GM21381 (cell line): ENCODE results near the gene PXDN.

ENCODE experiments used
- ATAC-seq: cut with Tn5 transposase; IDR thresholded peaks from one replicate; pipeline ENCODE4 v1.9.1; 2021; ENCODE audit warnings: mild to moderate bottlenecking, moderate library complexity; ENCODE audit not compliant: unreplicated experiment

PXDN gene

DNA sequence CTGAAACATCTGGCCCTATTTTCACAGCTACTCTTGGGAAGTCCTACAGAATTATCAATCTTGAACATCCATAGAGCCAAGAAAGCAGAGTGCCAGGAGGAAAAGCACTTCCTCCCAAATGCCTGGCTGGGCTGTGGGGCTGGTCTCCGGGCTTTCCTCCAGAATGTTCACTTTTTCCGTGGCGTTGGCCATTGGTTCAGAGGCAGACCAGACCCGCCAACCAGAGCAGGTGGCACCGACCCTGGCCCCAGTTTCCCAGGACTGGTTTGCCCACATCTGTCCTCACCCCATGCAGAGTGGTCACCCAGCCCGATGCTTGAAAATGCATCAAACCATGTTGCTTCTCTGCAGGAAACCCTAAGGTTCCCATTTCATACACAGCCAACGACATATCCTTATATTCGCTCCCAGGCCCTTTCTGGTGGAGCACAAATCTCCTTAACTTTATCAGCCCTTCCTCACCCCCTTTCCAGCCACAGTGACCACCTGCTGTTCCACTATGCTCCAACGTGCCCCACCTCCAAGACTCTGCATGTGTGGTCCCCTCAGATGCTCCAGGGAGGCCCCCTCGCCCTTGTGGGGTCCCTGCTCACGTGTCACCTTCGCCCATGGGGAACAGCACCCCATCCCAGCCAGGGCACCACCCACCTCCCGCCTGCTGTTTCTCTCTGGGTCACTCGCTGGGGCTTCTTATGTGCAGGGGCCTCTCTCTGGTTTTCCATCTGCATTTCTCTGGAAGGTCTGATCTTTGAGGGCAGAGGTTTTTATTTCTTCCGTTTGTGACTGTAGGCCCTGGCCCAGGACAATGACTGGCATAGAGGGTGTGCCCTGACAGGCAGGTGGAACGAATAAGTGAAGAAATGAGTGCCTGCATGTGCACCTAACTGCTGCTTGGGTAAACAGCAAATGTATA, 92.9 kb downstream of the PXDN start:
- no peak for ATAC-seq

- ATAC-seq: no peak
Observed at GRCh38 chr2:1650085-1650872, 94.0 kb downstream of the PXDN start.

DNA sequence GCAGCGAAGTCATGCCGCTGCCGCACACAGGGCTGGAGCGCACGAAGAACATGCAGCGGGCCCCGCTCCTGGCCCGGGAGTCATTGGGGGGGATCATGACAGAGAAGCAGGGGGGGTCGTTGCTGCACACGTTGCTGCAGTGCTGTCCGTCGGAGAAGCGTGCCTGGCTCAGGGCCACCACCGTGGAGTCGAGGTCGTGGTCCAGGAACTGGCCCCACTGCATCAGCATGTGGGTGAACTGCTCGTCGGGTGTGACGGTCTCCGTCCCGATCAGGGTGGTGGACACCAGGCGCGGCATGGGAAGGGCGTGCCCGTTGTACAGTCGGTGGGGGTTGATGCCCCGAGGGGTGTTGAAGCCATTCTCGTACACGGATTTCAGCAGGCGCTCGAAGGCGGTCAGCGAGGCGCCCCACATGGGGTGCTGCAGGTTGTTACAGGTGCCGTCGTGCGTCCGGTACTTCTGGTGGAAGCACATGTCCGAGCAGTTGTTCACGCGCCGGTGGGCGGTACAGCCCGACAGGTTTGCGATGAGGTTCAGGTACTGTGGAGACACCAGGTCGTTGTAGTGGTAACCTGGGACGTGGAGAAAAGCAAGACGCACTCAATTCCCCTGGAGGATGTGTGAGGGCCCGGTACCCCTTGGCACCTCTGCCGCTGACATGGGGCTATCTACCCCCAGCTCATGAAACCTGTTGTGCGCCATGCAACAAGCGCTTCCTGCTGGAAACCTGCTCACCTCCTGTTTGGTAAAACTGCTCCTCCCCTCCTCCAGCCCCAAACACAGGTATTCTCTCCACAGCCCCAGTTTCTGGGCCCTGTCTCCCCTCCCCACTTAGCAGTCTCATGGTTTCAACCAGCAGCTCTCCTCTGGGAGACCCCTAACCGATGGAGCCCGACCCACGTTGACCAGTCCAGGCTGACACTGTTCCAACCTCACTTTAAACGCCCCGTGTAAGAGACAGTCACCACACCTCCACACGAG, 94.9 kb downstream of the PXDN start:
- ATAC-seq: no peak

- no peak for ATAC-seq
Observed at GRCh38 chr2:1648241-1649102, 95.8 kb downstream of the PXDN start.

DNA sequence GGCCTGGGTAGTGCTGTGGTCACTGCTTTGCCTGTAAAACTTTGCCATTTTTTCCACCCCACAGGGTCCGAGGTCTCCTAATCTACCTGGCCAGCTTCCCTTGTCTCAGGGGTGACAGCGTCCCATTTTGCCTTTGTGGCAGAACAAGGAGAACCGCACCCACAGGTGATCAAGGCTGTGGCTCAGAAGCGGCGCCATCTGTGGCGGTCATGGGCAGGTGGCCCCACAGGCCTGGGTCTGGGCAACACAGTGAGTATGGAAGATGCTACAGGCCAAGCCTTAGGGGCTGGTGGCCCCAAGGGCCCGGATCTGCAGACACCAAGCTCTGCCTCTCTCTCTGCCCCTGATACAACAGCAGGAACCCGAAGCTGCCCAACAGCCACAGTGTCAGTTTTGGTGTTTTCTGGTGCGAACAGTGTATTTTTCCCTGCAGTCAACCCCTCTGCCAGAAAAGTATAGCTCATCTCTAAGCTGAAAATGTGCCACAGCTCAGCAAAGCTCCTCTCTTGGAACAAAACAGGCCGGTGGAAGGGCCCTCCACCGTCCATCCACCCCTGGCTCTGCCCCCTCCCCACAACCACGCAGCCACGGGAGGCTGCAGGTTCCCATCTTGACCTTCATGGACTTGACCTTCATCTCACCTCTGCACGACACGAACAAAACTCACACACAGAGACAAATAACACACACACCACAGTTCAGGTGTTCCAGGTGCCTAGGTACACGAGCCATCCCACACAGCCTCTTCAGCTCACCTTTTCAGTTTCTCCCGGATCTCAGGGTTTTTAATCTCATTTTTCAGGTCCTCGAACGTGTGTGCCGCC, 96.7 kb downstream of the PXDN start:
- ATAC-seq: no peak

GRCh38 chr2:1645761-1646476, 98.4 kb downstream of the PXDN start:
- ATAC-seq: no peak

DNA sequence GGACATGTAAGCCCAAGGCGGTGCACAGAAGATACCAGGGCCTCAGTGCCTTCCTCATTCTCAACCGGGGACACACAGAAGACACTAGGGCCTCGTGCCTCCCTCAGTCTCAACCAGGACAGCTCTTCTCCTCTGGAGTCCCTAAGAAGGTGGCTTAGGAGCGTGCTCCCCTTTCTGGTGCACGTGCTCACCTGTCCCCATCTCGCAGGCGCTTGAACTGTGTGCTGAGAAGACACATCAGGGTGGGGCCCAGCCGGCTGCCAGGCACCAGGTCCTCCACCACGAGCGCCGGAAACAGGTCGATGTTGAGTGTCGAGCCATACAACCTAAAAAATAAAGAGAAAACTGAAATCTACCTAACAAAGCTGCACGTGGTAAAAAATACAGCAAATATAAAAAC, 99.9 kb downstream of the PXDN start:
- no peak for ATAC-seq

DNA sequence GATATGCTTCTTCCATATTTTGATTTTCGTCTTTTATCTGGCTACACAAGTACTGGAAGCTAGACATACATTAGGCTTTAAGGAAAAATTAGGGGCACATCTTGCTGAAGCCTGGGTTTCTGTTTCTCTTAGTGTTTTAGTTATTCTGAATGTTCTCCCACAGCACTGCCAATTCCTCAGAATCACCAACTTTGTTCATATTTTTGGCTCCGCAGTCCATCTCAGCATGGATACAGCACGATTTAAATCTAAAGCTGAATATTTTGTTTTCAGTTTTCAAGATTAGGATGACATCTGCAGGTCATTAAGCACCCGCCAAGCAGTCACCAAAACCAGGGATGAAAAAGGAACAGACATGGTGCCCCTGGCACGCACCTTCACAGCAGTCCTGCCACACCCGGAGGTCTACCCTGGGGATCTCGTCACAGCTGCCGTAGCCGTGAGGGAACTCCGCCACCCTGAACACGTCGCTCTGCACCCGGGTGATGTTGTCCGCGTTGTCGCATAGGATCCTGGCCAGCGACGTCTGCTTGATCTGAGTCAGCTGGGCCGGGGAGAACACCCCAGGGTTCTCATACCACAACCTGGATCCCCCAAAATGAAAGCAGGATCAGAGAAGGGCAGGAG, 101.2 kb downstream of the PXDN start:
- ATAC-seq: no peak

- ATAC-seq: no peak
Observed at GRCh38 chr2:1642066-1642861, 102.1 kb downstream of the PXDN start.

DNA sequence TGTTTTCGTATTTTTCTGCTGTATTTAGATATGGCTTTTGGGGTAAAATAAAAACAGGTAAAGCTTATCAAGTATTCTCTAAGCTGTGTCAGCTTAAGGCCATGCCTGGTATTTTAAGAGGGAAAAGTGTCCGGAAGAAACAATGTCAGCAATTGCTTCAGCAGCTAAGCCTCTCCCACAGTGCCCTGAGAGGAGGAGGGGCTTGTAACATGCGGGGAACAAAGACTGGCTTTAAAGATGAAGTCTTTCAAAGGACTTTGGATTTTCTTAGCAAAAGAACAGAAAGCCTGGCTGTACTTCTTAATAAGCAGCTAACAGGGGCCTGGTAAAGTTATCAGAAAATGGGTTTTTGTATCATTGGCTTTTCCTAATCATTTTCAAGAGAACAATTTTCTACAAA, 102.8 kb downstream of the PXDN start:
- no peak for ATAC-seq

- no peak for ATAC-seq
Observed at GRCh38 chr2:1640301-1641135, 103.8 kb downstream of the PXDN start.

DNA sequence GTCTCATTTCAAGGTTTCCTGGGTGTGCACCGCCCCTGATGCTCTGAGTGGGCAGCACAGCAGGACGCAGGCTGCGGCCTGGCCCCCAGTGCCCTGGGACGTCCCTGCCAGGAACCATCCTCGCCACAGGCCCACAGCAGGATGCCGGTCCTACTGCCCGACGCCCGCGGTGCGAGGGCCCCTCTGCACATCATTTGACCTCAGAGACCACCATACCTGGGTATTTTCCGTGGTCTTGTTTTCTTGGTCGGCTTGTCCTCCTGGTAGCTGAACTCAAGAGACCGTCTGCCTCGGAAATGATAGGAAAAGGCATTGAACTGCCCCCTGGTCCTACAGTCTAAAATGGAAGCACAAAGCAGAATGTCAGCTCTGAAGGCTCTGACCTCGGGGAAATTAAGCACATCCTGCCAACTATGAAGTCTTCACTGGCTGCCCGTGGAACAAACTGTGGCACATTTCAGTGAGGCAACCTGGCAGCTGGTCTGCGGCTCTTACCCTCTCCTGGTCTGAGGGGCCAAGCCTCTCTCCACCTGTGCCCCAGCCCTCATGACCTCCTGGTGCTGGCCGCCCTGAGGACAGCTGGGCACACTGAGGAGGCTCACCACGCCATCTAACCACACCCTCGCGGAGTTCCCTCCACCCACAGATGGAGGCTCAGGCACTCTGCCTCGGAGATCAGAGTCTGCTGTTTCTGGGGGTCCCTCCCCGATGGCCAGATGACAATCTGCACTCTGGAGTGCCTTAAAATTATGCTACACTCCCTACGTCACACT, 105.0 kb downstream of the PXDN start:
- no peak for ATAC-seq

DNA sequence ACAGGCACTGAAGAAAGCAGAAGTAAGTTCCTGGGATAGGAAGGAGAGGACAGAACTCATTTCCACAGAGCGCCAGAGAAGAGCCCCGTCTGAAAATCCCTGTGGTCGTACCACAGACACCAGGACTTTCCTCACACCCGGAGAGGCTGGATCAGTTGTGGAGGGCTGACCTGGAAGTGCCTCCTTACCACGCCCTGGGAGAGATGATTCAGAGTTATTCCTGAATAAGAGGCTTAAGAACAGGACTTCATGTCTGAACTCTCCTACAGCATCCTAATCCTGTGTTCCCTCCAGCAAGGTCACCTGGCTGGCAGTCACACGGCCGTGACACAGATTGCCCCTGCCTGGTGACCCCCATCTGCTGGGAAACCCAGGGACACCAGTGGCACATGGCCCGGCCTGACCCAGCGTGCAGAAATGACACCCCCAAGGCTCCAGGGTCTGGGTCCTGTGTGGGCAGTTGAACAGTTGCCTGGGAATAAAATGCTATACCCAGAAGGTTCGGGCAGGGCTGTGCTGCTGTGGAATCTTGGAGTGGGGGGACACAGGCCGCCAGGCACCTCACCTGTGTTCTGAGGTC, 105.9 kb downstream of the PXDN start:
- no peak for ATAC-seq

- no peak for ATAC-seq
Observed at GRCh38 chr2:1636791-1637415, 107.4 kb downstream of the PXDN start.

- no peak for ATAC-seq
Observed at GRCh38 chr2:1635823-1636222, 108.5 kb downstream of the PXDN start.
